ENCODE data around the gene PAM. TPM values are rescaled to one million over a fixed set of nuclear protein-coding genes. Genes with fewer than 3 reads are reported as not detected.

Gene PAM
- total and polyA plus RNA-seq, 12 donors = 488 to 1,485 (median 1,074) TPM

- TF ChIP-seq, protein P1, sequence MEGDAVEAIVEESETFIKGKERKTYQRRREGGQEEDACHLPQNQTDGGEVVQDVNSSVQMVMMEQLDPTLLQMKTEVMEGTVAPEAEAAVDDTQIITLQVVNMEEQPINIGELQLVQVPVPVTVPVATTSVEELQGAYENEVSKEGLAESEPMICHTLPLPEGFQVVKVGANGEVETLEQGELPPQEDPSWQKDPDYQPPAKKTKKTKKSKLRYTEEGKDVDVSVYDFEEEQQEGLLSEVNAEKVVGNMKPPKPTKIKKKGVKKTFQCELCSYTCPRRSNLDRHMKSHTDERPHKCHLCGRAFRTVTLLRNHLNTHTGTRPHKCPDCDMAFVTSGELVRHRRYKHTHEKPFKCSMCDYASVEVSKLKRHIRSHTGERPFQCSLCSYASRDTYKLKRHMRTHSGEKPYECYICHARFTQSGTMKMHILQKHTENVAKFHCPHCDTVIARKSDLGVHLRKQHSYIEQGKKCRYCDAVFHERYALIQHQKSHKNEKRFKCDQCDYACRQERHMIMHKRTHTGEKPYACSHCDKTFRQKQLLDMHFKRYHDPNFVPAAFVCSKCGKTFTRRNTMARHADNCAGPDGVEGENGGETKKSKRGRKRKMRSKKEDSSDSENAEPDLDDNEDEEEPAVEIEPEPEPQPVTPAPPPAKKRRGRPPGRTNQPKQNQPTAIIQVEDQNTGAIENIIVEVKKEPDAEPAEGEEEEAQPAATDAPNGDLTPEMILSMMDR (IDR thresholded peaks at IDR 0.05) = no peak
- Histone ChIP-seq H3K36me3 (no peaks in the 10 kb centered on the region), H3K27ac (peak overlapping the region in 9 of 10 donors; percentile 35 to 79 (median 64)), H3K27me3 (no peaks in the 10 kb centered on the region), H3K4me3 (peak overlapping the region in 2 of 10 donors; percentile 30 to 38), H3K9me3 (no peaks in the 10 kb centered on the region), H3K4me1 (peaks cover 0 to 87% (median 62%) of the 10 kb centered on the region in 9 donors)
- intact Hi-C loops (cut with DNase I) = loop anchor here in 4 of 10 donors (5.0 kb wide), 1 partner anchor 71 kb away; no protein-coding TSS in a partner anchor
- DNase-seq = no peak
- 78 to 83% methylated on average over 2 of the region's 2 CpGs for WGBS, 2 donors
- peak in 6 of 8 donors; percentile 30 to 45 (median 34) for ATAC-seq
Measured at GRCh38 chr5:102796009-102796408, 40.9 kb downstream of the PAM start.

- DNase-seq = no peak
- no peaks in the 10 kb centered on the region for H3K9me3 ChIP-seq
- H3K4me3 ChIP-seq = no peak overlapping the region
- H3K36me3 ChIP-seq = no peaks in the 10 kb centered on the region
- WGBS, 2 donors = 72 to 76% methylated on average over 2 of the region's 2 CpGs
- peaks cover 0 to 87% (median 62%) of the 10 kb centered on the region in 9 donors for H3K4me1 ChIP-seq
- no peaks in the 10 kb centered on the region for H3K27me3 ChIP-seq
- no peak for ATAC-seq
- TF ChIP-seq, protein P1 (IDR thresholded peaks at IDR 0.05) = no peak
- H3K27ac ChIP-seq = peak overlapping the region in 8 of 10 donors; percentile 6 to 79 (median 67)
- intact Hi-C loops (cut with DNase I) = loop anchor here in 4 of 10 donors (5.0 kb wide), 1 partner anchor 71 kb away; no protein-coding TSS in a partner anchor
Measured at GRCh38 chr5:102796498-102796897, 41.4 kb downstream of the PAM start.

GRCh38 chr5:102797322-102797884 is 42.3 kb downstream of the PAM start:
- Histone ChIP-seq H3K9me3 (no peaks in the 10 kb centered on the region), H3K4me1 (peaks cover 0 to 81% (median 58%) of the 10 kb centered on the region in 9 donors), H3K27ac (peak overlapping the region in 7 of 10 donors; percentile 35 to 79 (median 70)), H3K27me3 (no peaks in the 10 kb centered on the region), H3K36me3 (no peaks in the 10 kb centered on the region), H3K4me3 (no peak overlapping the region)
- TF ChIP-seq, protein P1 (IDR thresholded peaks at IDR 0.05) = no peak
- ATAC-seq = no peak
- WGBS, 2 donors = 52 to 68% methylated on average over 1 of the region's 1 CpG
- no peak for DNase-seq
- intact Hi-C loops (cut with DNase I) = loop anchor here in 4 of 10 donors (5.0 kb wide), 1 partner anchor 70 kb away; no protein-coding TSS in a partner anchor

- no peak for ATAC-seq
- WGBS, 2 donors = 77 to 85% methylated on average over 5 of the region's 5 CpGs
- TF ChIP-seq, protein P1 (IDR thresholded peaks at IDR 0.05) = no peak
- no peak for DNase-seq
- H3K27ac ChIP-seq = peak overlapping the region in 6 of 10 donors; percentile 36 to 79 (median 64)
- H3K9me3 ChIP-seq = no peaks in the 10 kb centered on the region
- H3K27me3 ChIP-seq = no peaks in the 10 kb centered on the region
- H3K4me1 ChIP-seq = peaks cover 0 to 85% (median 58%) of the 10 kb centered on the region in 9 donors
- H3K4me3 ChIP-seq = no peak overlapping the region
- no peaks in the 10 kb centered on the region for H3K36me3 ChIP-seq
- intact Hi-C loops (cut with DNase I) = loop anchor here in 4 of 10 donors (5.0 kb wide), 1 partner anchor 69 kb away; no protein-coding TSS in a partner anchor
Measured at GRCh38 chr5:102798104-102798785, 43.1 kb downstream of the PAM start.

Data from heart right ventricle (tissue), 16 donors.